K562 (cell line): Measurements from ENCODE around the gene DLL4. TPM values are rescaled to one million over a fixed set of nuclear protein-coding genes. Genes with fewer than 3 reads are reported as not detected.
A peak's percentile ranks its signal among the peaks of the same experiment; 100 is the strongest.

Source experiments
- ARID3B ChIP-seq: fragments of 250-450 bp; sonication (Bioruptor Pico); IDR thresholded peaks from 2 replicates; pipeline ENCODE4 v1.4.0; 2020; ENCODE audit warnings: borderline replicate concordance
- CBX5 ChIP-seq: IDR thresholded peaks from 2 replicates; pipeline ENCODE4 v1.6.1; 2014; ENCODE audit warnings: low read depth, borderline replicate concordance
- MAFF ChIP-seq: IDR thresholded peaks from 2 replicates; pipeline ENCODE4 v1.6.1; 2012; ENCODE audit warnings: low read length, improper control_type of control experiment
- PHF8 ChIP-seq: fragments of 200-600 bp; sonication (generic); IDR thresholded peaks from 2 replicates; pipeline ENCODE4 v1.6.1; 2012; ENCODE audit warnings: mixed run types, mild to moderate bottlenecking, inconsistent platforms, low read length, moderate library complexity, borderline replicate concordance
- RAD21 ChIP-seq, 2 experiments: fragments of 250-450 bp in 1 of 2; fragments of 450-650 bp in 1 of 2; sonication (Bioruptor Pico) in 1 of 2; formaldehyde crosslinking in 1 of 2; IDR thresholded peaks in 1 of 2; conservative IDR thresholded peaks in 1 of 2; 2 replicates each; pipeline versions ENCODE4 v1.4.0 to v1.8.0; 2020 to 2022; ENCODE audit warnings: mild to moderate bottlenecking in 2 of 2, moderate library complexity in 1 of 2
- RUNX1 ChIP-seq: sonication (generic); IDR thresholded peaks from 2 replicates; pipeline ENCODE4 v1.6.1; 2016; ENCODE audit warnings: antibody characterized with exemption, low read depth
- SIN3B ChIP-seq: fragments of 450-650 bp; IDR thresholded peaks from 2 replicates; pipeline ENCODE4 v1.6.1; 2017; ENCODE audit warnings: low read depth, mild to moderate bottlenecking, moderate library complexity
- SMC3 ChIP-seq: conservative IDR thresholded peaks from 2 replicates; pipeline ENCODE4 v1.6.1; 2011; ENCODE audit warnings: low read depth, low read length, improper control_type of control experiment; ENCODE audit not compliant: insufficient read depth
- SRSF3 ChIP-seq: fragments of 200-400 bp; formaldehyde crosslinking; IDR thresholded peaks from 2 replicates; pipeline ENCODE4 v1.6.1; 2016; ENCODE audit warnings: mild to moderate bottlenecking, low read length, moderate library complexity; ENCODE audit not compliant: insufficient read depth
- STAG1 ChIP-seq: sonication (generic); formaldehyde crosslinking; IDR thresholded peaks from 2 replicates; pipeline ENCODE4 v1.5.0; 2020; ENCODE audit warnings: missing genetic modification reagents, borderline replicate concordance
- STAT5B ChIP-seq: fragments of 250-450 bp; sonication (Bioruptor Pico); IDR thresholded peaks from 2 replicates; pipeline ENCODE4 v1.8.0; 2021; ENCODE audit warnings: mild to moderate bottlenecking, inconsistent platforms
- ZBTB11 ChIP-seq, 3 experiments: fragments of 200-800 bp in 1 of 3; fragments of 250-450 bp in 1 of 3; fragments of 450-650 bp in 1 of 3; sonication (Bioruptor Pico) in 1 of 3; sonication (Bioruptor generic) in 1 of 3; formaldehyde crosslinking in 1 of 3; IDR thresholded peaks; 2 replicates each; pipeline versions ENCODE4 v1.6.1 to v1.8.0; 2016 to 2022; ENCODE audit warnings: mild to moderate bottlenecking in 2 of 3, missing genetic modification characterization in 2 of 3, missing compliant biosample characterization in 1 of 3, moderate library complexity in 1 of 3
- ZNF764 ChIP-seq: fragments of 250-450 bp; sonication (Bioruptor Pico); IDR thresholded peaks from 2 replicates; pipeline ENCODE4 v1.4.0; 2020; ENCODE audit warnings: low read depth, mild to moderate bottlenecking, moderate library complexity
- polyA plus RNA-seq, 8 experiments: library from polyadenylated mRNA; depleted of rRNA in 4 of 8; stranded (reverse) in 5 of 8; unstranded in 3 of 8; fragments of >200 nt; fragmentation: Nextera tagmentation in 2 of 8; fragmentation: Illumina TruSeq in 1 of 8; extraction: Ambion mirVana in 2 of 8; extraction: Trizol in 1 of 8; gene quantifications; 2 replicates each; pipeline versions ENCODE4 v1.2.1 to v1.2.3, GENCODE V29; 2011 to 2014; ENCODE audit warnings: inconsistent platforms in 1 of 8, missing spikeins in 1 of 8
- total RNA-seq, 7 experiments: library from RNA; depleted of rRNA in 6 of 7; stranded (reverse); fragments of >200 nt in 6 of 7; fragmentation: Illumina TruSeq in 2 of 7; extraction: Trizol in 2 of 7; gene quantifications; 2 replicates each; pipeline versions ENCODE4 v1.2.1 to v1.2.3, GENCODE V29; 2011 to 2021; ENCODE audit warnings: low replicate concordance in 1 of 7
- TF ChIP-seq, protein P1 (sequence below): sonication (generic); formaldehyde crosslinking; IDR thresholded peaks from 2 replicates; pipeline ENCODE4 v1.8.0; 2022; ENCODE audit warnings: mild to moderate bottlenecking, low read depth, missing genetic modification reagents
- TF ChIP-seq, protein P2 (sequence below): fragments of 450-650 bp; formaldehyde crosslinking; IDR thresholded peaks from 2 replicates; pipeline ENCODE4 v1.4.0; 2020; ENCODE audit warnings: mild to moderate bottlenecking
- TF ChIP-seq, protein P3 (sequence below): sonication (generic); formaldehyde crosslinking; IDR thresholded peaks from 2 replicates; pipeline ENCODE4 v1.8.0; 2022; ENCODE audit warnings: mild to moderate bottlenecking, missing genetic modification reagents

The DLL4 gene
- total and polyA plus RNA-seq, 9 of the 15 experiments (the other 6 are each of a cell fraction or from before 2014, with no cell fraction given), result 0.04 to 1.1 (median 0.41) TPM; not detected in 1

- TF ChIP-seq CBX5, result no peak
- no peak for TF ChIP-seq ARID3B (CRISPR knock-in tag)
- TF ChIP-seq ZBTB11 (CRISPR knock-in tag; IDR thresholded peaks at IDR 0.05), result no peak
- TF ChIP-seq, protein P1, sequence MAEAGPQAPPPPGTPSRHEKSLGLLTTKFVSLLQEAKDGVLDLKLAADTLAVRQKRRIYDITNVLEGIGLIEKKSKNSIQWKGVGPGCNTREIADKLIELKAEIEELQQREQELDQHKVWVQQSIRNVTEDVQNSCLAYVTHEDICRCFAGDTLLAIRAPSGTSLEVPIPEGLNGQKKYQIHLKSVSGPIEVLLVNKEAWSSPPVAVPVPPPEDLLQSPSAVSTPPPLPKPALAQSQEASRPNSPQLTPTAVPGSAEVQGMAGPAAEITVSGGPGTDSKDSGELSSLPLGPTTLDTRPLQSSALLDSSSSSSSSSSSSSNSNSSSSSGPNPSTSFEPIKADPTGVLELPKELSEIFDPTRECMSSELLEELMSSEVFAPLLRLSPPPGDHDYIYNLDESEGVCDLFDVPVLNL (CRISPR knock-in tag), result no peak; the same call in 1 of the 2 replicates
- TF ChIP-seq PHF8, result peak; percentile 59; the same call in 1 of the 2 replicates
- no peak for TF ChIP-seq ZNF764 (CRISPR knock-in tag)
- no peak for TF ChIP-seq MAFF
- TF ChIP-seq, protein P2, sequence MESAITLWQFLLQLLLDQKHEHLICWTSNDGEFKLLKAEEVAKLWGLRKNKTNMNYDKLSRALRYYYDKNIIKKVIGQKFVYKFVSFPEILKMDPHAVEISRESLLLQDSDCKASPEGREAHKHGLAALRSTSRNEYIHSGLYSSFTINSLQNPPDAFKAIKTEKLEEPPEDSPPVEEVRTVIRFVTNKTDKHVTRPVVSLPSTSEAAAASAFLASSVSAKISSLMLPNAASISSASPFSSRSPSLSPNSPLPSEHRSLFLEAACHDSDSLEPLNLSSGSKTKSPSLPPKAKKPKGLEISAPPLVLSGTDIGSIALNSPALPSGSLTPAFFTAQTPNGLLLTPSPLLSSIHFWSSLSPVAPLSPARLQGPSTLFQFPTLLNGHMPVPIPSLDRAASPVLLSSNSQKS, result no peak
- TF ChIP-seq, protein P3, sequence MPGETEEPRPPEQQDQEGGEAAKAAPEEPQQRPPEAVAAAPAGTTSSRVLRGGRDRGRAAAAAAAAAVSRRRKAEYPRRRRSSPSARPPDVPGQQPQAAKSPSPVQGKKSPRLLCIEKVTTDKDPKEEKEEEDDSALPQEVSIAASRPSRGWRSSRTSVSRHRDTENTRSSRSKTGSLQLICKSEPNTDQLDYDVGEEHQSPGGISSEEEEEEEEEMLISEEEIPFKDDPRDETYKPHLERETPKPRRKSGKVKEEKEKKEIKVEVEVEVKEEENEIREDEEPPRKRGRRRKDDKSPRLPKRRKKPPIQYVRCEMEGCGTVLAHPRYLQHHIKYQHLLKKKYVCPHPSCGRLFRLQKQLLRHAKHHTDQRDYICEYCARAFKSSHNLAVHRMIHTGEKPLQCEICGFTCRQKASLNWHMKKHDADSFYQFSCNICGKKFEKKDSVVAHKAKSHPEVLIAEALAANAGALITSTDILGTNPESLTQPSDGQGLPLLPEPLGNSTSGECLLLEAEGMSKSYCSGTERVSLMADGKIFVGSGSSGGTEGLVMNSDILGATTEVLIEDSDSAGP (CRISPR knock-in tag), result no peak
- TF ChIP-seq STAT5B (CRISPR knock-in tag), result no peak
- TF ChIP-seq STAG1, result peak; percentile 91
- TF ChIP-seq SMC3, result peak; percentile 84
- no peak for TF ChIP-seq SRSF3
- TF ChIP-seq SIN3B, result peak; percentile 79
- peak; percentile 91 to 96 for TF ChIP-seq RAD21 (CRISPR knock-in tag; conservative IDR thresholded peaks at IDR 0.05 in 1 of 2, IDR thresholded peaks at IDR 0.05 in 1 of 2)
- no peak for TF ChIP-seq RUNX1
Observed at GRCh38 chr15:40893733-40894680, 35.1 kb upstream of the DLL4 start, which contains the start of gene VPS18 (continued).
